HG03175 (cell line): ENCODE data around the gene PHF1.

ENCODE experiments used
- ATAC-seq: cut with Tn5 transposase; IDR thresholded peaks from one replicate; pipeline ENCODE4 v1.9.1; 2021; ENCODE audit warnings: mild to moderate bottlenecking, moderate library complexity; ENCODE audit not compliant: unreplicated experiment

The PHF1 gene

DNA sequence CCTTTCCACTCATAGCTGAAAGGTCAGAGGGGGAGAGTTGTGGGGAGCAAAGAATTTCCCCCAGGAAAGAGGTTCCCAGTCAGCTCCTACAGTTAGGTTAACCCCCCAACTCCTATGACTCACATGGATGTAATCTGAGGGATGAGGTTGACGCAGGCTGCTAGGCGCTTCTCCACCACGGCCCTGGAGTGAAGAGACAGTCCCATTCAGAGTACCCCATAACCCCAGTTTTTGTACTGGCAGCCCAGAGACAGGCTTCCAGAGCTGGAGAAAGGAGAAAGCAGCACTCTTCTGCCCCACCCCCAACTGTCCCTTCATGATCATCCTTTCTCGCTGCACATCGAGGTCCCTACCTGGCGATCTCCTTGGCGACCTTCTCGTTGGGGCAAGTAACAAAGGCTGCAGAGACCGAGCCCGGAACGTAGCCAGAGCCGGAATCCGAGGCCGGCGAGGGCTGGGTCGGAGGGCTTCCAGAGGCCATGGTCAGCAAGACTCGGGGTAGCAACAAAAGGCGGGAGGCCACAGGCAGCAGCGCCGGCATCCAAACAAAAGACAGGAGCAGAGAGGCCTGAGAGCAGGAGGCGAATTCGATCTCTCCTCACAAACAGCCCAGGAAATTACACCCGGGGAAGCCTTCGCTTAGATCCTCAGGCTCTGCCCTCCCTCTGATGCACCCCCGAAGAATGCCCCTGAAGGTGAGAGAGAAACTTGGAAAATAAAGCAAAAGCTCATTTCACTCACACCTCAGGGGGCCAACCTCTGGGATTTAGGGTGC, 6.5 kb downstream of the PHF1 start:
- no peak for ATAC-seq

DNA sequence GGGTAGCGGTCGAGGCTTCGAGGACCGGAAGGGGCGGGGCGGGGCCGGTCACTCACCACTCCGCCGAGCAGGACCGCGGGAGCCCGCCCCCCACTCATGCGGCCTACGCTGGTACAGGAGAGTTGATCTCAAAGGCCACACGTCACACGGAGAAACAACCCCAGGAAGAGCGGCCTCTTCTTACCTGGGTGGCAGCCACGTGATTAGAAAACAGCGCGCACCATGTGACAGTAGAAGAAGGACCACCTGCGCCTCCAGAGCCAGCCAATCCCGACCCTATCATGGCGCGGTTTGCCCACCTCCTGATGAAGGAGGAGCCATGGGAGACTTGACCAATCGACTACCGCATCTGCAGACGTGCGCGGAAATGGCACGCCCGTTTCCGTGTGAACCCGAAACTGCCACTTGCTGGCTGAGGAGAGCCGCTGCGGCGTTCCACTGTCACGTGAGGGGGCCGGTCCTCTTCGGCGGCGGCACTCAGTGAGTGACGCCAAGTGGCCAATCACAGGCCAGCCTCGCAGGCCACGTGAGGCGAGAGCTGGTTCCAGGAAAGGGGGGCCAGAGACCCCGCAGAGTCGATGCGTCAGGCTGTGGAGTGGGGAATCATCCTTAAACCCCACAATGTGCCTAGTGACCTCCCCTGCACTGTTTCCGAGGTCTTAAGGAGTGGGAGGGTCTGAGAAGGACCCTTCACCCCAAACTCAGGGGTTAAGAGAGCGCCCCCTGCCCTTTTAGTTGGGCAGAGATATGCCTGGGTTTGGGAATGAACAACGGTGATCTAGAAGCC, 7.3 kb downstream of the PHF1 start, which contains the start of gene CUTA:
CUTA (minus strand) TSS at position 205 of the 787 bp plus-strand sequence; CDS start at position 98, 107 bp downstream.
- peak; percentile 87 for ATAC-seq

DNA sequence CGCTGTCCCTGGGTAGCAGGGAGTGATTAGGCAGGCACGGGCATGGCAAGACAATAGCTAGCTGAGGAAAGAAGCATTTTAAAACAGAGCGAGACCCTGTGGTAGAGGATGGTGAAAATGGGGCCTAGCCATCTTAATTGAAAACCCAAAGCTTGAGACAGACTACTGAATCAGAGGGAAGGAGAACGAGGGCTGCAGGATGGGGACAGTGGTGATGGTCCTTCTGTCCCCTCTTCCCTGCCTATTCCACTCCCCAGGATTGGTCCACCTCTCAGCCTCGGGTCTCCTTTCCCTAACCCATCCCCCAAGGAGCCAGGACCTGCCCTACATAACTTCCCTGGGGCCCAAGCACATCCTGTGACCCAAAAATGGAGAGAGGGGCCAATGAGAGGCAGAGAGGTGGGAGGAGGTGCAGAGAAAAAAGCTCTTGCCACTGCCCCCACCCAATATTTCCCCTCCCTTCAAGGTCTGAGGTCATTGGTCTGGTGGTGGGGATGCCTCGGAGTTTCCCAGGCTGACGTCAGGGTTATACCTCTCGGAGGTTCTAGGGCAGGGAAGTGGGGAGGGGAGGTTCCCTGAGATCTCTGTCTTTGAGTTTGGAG, 8.0 kb downstream of the PHF1 start:
- ATAC-seq = no peak

DNA sequence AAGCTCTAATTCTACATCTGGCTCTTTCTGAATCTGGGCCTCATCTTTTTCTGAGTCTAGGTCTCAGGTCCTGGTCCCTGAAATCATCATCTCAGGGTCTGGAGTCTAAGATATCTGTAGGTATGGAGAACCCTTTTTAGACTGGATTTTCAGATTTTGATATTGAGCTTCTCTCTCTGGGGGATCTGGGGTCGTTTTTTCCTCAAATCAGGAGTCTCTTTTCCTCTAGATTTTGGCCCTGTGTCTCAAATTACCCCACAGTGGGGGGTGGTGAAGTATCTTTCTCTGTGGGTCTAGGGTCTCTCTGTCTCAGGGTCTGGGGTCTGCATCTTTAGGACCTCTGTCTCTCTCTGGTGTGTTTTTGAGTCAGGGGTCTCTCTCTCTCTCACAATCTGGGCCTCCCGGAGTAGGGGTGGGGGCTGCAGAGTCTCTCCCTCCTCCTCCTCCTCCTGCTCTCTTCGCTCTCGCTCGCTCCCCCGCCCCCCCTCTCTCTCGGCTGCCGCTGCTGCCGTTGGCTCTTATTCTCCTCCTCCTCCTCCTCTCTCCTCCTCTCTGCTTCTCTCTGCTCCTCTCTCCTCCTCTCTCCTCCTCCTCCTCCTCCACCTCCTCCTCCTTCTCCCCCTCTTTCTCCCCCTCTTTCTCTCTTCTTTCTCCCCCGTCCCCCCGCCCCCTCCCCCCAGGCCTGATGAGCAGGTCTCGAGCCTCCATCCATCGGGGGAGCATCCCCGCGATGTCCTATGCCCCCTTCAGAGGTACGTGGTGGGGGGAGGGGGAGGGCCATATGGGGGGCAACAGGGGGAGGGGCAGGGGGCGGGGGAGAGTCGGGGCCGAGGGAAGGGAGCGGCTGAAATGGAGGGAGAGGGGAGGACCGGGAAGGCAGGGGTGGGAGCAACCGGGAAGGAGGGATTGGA, 9.0 kb downstream of the PHF1 start, which contains the start of gene SYNGAP1:
SYNGAP1 (plus strand) TSS at position 486 of the 911 bp plus-strand sequence; CDS start at position 686, 200 bp downstream.
- ATAC-seq = no peak

DNA sequence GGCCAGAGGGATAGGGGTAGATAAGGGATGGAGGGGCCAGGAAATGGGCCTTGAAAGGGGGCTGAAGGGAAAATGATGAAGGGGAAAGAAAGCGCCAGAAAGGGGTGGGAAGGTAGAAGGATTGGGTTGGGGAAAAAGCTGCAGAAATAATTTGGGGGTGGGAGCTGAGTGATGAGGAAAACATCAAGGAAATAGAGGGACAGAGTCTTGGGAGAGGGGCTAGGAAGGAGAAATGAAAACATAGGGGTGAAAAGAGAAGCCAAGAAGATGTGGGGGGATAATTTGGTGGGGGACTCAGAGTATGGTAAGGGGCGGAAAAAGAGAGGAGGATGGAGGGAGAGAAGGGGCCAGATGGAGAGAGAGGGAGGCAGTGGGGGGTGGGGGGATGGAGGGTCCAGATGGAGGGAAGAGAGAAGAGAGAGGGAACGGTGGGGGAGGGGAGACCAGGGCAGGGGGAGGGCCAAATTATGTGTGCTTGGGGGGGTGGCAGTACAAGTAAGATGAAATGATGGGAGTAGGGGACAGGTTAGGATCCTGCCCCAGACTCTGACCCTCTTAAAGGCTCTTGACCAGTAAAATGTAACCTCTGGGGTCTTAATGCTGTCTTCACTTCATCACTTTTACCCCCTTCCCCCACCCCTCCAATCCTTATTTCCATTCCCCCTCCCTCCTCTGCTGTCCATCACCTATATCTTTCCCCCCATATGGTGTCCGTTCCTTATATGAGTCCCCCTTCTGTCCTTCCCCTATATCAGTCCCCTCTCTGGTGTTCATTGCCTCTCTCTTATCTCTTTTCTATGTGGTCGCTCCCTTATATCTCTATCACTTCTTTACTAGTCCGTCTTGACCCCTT, 9.9 kb downstream of the PHF1 start:
- ATAC-seq = no peak

DNA sequence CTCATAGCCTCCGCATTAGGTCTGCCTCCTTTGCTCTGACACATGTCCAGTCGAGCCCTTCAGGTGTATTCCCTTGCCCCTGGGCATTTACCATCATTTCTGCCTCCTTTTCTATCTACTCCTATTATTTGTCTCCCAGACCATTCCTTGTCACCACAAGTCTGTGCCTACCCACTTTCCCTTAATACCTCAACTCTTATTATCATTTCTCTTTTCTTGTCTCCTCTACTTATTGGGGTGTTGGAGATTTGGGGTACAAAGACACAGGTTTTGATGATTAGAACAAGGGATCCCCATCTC, 10.5 kb downstream of the PHF1 start:
- no peak for ATAC-seq

DNA sequence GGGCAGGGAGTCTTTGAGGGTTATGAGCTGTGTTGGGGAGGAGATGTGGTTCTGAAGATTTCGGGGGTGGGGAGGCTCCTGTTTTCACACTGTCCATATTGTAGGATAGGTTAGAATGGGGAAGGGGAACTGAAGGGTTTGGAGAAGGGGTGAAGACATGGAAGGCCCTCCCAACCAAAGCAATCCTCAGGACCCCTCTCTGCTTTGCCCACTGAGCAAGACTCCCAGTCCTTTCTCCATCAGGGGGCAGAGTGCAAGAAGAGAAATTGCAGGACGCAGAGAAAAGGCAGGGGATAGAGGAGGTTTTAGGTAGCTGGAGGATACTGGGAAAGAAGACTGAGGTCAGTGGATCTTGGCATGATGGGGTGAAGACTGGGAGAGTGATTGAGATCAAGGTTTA, 13.0 kb downstream of the PHF1 start:
- ATAC-seq = no peak

DNA sequence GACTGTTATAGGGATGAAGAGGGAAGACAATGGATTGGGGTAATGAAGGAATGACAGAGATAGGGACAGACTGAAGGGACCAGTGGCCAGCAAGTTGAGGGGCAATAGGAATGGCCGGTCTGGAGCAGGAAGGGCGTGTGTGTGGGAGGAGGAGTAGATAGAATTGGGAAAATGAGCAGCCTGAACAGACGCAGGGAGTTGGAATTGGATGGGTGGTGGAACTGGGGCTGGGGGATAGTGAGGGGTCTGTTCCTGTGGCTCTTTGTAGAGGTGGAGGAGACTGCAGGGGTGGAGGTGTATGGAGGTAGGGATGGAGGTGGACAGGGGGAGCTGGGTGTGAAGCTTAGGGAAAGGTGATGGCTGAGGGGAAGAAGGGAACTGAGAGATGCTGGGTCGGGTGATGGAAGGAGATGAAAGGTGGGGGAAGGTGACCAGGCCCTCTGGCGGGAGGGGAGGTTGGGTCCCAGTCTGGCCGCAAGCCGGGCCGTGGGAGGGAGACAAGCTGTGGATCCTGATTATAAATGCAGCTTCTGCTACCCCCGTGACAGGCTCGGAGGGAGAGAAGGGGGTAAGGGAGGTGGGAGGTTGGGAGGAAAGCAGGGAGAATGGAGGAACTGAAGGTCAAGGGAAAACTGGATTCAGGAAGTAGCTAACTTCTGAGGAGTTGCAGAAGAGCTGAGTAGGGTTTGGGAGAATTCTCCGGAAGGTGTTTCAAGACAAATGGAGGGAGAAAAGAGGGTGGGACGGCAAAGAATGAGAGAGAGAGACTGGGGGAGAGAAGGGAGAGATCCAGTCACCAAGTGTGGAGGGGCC, 14.2 kb downstream of the PHF1 start:
- no peak for ATAC-seq

DNA sequence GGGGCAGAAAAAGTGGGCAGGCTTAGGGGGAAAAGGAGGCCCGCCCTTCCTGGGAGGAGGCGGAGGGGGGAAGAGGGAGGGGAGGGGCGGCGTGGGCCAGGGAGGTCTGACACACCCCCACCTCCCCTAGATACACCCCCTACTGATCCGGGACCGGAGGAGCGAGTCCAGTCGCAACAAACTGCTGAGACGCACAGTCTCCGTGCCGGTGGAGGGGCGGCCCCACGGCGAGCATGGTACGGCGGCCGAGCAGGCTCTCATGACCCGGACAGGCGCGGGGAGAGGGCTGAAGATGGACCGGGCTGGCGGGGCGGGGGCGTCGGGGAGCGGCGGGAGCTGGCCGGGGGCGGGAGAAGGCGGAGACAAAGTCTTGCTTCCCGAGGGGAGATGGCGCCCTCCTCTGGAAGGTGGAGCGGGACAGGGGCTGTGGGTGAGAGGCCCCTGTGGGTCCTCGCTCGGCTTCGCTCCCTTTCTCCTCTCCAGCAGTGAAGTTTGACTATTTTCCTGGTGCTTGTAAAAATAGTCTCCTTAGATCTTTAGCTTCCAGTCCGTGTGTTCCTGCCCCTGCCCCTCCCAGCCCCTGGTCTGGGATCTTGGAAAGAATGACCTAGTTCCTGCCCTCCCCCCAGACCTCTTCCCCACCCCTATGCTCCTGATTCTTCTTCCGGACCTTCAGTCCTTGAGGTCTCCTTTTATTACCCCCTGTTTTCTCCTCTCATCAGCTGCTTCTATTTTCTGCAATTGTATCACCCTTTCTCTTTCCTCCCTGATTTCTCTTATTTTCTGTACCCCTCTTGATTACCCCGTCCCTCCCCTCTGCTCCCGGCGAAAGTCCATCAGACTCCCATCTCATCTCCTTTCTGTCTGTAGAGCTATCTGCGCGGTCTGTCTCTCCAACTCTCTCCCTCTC, 15.1 kb downstream of the PHF1 start:
- ATAC-seq = peak; percentile 36

DNA sequence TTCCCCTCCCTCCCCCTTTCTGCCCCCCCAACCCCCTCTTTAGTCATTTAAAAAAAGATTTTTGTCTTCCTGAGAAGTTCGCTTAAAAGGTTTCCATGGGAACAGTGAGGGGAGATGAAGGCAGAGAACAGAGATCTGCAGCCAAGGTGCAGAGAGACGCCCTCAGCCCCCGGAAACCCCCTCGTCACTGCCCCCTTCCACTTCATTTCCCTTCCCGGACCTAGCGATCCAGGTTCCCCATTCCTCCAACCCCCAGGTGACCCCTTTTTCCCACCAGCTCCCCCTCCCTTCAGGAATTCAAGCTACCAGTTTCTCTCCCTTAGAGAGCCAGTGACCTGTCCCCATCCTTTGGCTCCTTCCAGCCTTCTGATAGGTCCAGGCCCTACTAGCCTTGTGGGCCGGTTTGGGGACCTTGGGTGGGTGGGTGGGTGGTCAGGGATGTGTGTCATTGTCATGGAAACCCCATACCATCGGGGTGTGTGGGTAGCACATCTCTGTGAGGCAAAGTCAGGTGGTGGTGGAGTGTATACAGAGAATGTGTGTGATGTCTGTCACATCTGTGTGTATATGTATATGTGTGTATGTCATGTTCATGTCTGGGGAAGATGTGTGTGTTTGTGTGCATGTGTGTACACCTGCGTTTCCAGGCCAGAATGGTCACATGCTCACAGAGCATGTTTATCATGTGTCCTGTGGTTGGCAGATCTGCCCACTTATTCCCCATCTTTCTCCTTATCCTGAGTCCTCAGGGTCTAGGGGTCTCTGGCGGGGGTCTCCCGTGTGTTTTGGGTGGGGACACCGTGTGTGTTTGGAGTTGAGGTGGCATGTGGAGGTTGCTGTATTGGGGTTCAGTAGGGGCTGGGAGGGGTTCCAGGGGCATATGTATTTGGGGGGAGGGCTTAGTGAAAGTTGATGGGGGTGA, 16.0 kb downstream of the PHF1 start:
- no peak for ATAC-seq

DNA sequence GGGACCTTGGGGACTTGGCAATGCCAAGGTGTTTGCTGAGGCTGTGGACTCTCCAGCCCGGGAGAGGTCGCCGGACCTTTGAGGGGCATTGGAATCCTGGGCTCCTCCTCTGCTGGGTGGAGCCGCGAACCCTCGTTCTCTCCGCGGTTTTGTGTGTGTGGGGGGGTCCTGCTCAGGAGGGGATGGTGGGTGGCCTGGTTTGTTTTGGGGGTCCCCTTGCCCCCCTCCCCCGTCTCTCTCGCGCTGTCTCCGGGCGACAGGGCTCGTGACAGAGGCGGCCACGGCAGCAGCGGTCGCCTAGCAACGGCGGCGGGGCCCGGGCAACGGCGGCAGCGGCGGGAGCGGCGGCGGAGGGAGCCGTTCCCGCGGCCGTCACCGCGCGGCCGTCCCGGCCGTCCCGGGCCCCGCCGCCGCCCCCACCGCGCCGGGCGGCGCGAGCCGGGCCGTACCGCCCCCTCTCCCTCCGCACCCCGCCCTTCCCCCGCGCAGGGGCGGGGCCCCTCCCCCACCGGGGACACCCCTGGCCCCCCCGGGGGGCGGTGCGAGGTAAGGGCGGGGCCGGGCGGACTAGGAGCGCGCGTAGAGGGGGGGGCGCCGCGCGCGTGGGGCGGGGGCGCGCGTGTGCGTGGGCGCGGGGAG, 16.9 kb downstream of the PHF1 start:
- no peak for ATAC-seq

DNA sequence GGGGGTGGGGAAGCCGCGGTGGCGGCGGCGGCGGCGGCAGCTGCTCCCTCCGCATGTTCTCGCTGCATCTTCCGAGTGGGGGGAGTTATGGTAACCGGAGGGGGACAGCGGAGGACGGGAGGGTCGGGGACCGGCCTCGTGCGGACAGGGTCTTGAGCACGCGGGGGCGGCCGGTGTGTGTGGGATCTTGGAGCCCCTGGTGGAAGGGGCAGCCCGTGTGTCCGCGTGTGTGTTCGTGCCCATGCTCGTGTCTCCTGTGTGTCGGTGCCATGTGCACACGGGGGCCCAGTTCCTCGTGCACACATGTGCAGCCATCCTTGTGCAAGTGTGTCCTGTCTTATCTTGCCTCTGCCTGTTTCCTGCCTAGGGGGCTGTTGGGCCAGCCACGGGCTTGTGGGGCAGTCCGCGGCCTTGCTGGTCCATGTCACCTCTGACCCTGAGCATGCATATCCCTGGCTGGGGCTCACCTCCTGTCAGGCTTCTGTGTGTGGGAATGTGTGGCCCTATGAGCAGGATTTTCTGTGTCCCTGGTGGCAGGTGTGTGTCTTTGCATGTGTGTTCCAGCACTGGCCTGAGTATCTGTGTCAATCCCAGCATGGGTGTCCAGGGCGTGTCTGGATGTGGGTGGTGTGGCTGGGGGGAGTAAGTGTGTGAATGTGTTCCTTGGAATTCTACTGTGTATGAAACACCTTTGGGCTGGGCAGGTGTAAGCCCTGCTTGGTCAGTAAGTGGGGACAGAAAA, 17.6 kb downstream of the PHF1 start:
- no peak for ATAC-seq

DNA sequence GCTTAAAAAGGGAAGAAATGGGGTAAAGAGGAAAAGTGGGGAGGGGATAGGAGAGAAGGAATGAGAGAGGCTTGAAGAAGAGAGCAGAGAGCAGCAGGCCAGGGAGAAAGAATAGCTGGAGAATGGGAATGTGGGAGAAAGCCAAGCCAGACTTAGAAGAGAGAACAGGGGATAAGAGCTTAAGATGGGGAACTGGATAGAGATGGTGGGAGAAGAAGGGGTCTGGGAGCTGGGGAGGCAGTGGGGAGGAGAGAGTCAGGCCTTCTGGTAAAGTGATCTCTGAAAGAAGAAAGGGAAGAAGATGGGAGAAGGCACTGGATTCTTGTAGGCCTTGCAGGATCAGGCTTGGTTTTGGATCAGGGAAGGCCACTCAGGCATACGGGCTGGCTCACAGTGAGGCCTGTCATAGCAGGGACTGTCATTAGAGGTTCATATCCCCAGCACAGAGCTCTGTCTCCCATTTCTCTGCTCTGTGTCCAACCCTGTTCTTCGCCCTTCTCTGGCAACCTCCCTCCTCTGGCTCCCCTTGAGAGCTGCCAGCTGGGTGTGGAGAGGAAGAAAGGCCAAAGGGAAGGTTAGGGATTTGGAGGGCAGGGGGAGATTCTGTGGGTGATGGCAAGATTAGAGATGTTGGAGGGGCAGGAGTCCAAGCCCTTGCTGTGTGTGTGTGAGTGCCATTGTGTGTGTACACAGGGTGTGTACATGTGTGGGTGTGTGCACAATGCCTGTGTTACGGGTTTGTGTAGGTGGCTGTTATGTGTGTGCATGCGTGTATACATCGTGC, 18.3 kb downstream of the PHF1 start:
- no peak for ATAC-seq

DNA sequence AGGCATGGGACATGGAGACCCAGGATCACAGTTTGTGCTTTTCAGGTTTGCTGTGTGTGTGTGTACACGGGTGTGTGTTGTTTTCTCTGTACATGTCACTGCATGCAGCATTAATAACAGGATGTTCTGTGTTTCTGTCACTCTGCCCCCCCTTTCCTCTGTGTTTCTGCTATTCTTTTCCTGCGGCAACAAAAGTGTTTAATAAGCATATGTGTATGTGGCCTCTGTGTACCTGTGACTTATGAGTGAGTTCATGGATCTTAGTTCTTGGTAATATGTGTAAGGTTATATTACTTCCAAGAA, 18.9 kb downstream of the PHF1 start:
- no peak for ATAC-seq

DNA sequence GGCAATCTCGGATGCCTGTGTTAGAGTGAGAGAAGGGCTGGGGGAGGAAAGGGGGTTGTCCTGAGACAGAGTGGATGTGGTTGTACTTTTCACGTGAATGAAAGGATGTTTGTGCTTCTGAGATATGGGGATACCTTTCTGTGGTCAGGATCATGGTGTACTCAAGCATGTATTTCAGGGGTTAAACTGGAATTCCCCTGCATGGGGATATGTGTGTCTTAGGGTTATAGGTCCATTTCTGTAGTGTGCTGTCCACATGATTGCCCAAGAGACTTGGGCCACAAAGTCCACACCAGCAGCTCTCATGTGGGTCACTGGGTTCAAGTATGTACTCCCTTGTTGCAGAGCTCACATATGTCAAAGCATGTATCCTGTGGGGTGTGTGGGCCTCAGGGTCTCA, 19.5 kb downstream of the PHF1 start:
- no peak for ATAC-seq
